Colonic mucosa (tissue), 4 donors: ENCODE results near the gene MED23. TPM values are rescaled to one million over a fixed set of nuclear protein-coding genes. Genes with fewer than 3 reads are reported as not detected.
"Not testable (repeated sequence)": the region's sequence is repeated elsewhere in the genome, so short reads cannot be mapped to it uniquely, and the experiment has no call there.

Experiments
- DNase-seq: peaks from one replicate; pipeline ENCODE4 v3.0.0-alpha.2; 2020
- H3K27ac ChIP-seq: fragments of 200-600 bp; one replicate; pipeline ENCODE4 v1.8.0; 2021
- H3K27me3 ChIP-seq: fragments of 200-600 bp; one replicate; pipeline ENCODE4 v1.8.0; 2021
- H3K36me3 ChIP-seq: fragments of 200-600 bp; one replicate; pipeline ENCODE4 v1.8.0; 2021
- H3K4me1 ChIP-seq: fragments of 200-600 bp; one replicate; pipeline ENCODE4 v1.8.0; 2021; ENCODE audit warnings: mild to moderate bottlenecking
- H3K4me3 ChIP-seq: fragments of 200-600 bp; one replicate; pipeline ENCODE4 v1.8.0; 2021
- H3K9ac ChIP-seq, 2 donors: one replicate each; pipeline ENCODE4 v1.7.0; 2013; ENCODE audit warnings: control low read depth in 2 of 2, low read depth in 2 of 2, low read length in 2 of 2
- H3K9me3 ChIP-seq: fragments of 200-600 bp; one replicate; pipeline ENCODE4 v1.8.0; 2021
- CTCF ChIP-seq: fragments of 200-600 bp; IDR thresholded peaks from one replicate; pipeline ENCODE4 v1.8.0; 2022; ENCODE audit warnings: antibody characterized with exemption, mild to moderate bottlenecking
- intact Hi-C: fragments of 100-400 bp; cut with DNase I; formaldehyde crosslinking; loops from one replicate; pipeline ENCODE4 v1.14.1; 2022
- total RNA-seq, 2 donors: library from RNA; stranded (reverse); fragmentation: NEBNext Ultra II Directional in 1 of 2; extraction: Animal tissue kit (Norgen Biotek cat#: 25700) in 1 of 2; gene quantifications; one replicate each; pipeline ENCODE4 v1.2.1, GENCODE V29; 2021
- donor health status: healthy.
- donor health status: DM: no; HTN: no; CAD: no.
- donor health status: DM: no; HTN: no; CAD: no.

MED23 gene
- total RNA-seq, 2 donors from 2014 or later, result 24.5 to 36.5 TPM

- Histone ChIP-seq H3K27ac (no peak overlapping the region), H3K9ac (no peak overlapping the region), H3K4me3 (no peak overlapping the region), H3K27me3 (no peaks in the 10 kb centered on the region), H3K36me3 (no peaks in the 10 kb centered on the region), H3K4me1 (no peaks in the 10 kb centered on the region), H3K9me3 (no peaks in the 10 kb centered on the region)
- no peak for DNase-seq
- TF ChIP-seq CTCF, result no peak
- intact Hi-C loops, result loop anchor here (5.0 to 10.0 kb wide), 2 partner anchors 335 to 648 kb away; no protein-coding TSS in a partner anchor
Observed at GRCh38 chr6:131532580-131533039, 95.4 kb downstream of the MED23 start.

- H3K4me3 ChIP-seq, result not testable (repeated sequence)
- intact Hi-C loops, result loop anchor here (5.0 to 10.0 kb wide), 2 partner anchors 334 to 647 kb away; no protein-coding TSS in a partner anchor
Observed at GRCh38 chr6:131531681-131532080, 96.4 kb downstream of the MED23 start.

GRCh38 chr6:131530936-131531335 is 97.1 kb downstream of the MED23 start:
- H3K4me1 ChIP-seq, H3K9me3 ChIP-seq, H3K9ac ChIP-seq, DNase-seq, H3K27me3 ChIP-seq, H3K4me3 ChIP-seq, H3K27ac ChIP-seq, H3K36me3 ChIP-seq: not testable (repeated sequence)
- intact Hi-C loops, result loop anchor here (5.0 to 10.0 kb wide), 2 partner anchors 334 to 646 kb away; no protein-coding TSS in a partner anchor

More at GRCh38 chr6:131531681-131532080, 96.4 kb downstream of the MED23 start:
- H3K27me3 ChIP-seq, DNase-seq, H3K9me3 ChIP-seq, H3K4me1 ChIP-seq, H3K27ac ChIP-seq, H3K36me3 ChIP-seq, H3K9ac ChIP-seq: not testable (repeated sequence)

GRCh38 chr6:131524695-131525336 is 103.2 kb downstream of the MED23 start:
- no peak overlapping the region for H3K9ac ChIP-seq
- no peaks in the 10 kb centered on the region for H3K27me3 ChIP-seq
- DNase-seq, result no peak
- intact Hi-C loops, result no loop called here
- no peak for TF ChIP-seq CTCF
- no peaks in the 10 kb centered on the region for H3K4me1 ChIP-seq
- no peaks in the 10 kb centered on the region for H3K36me3 ChIP-seq
- H3K27ac ChIP-seq, result no peak overlapping the region
- no peak overlapping the region for H3K4me3 ChIP-seq
- H3K9me3 ChIP-seq, result no peaks in the 10 kb centered on the region

- DNase-seq, result no peak
- H3K9me3 ChIP-seq, result no peaks in the 10 kb centered on the region
- no peak overlapping the region for H3K9ac ChIP-seq
- TF ChIP-seq CTCF, result no peak
- intact Hi-C loops, result no loop called here
- no peak overlapping the region for H3K4me3 ChIP-seq
- H3K4me1 ChIP-seq, result no peaks in the 10 kb centered on the region
- no peak overlapping the region for H3K27ac ChIP-seq
- no peaks in the 10 kb centered on the region for H3K27me3 ChIP-seq
- no peaks in the 10 kb centered on the region for H3K36me3 ChIP-seq
Observed at GRCh38 chr6:131523988-131524673, 103.9 kb downstream of the MED23 start.

Other genes starting within 250 kb of the MED23 start
- under 1 TPM; 0.21 to 0.74 TPM for gene ARG1, start 55.0 kb downstream of the MED23 start, total RNA-seq
- gene ENPP3, start 9.1 kb upstream of the MED23 start, total RNA-seq, result 10 to 100 TPM; 11.5 to 21.4 TPM
- not detected for gene OR2A4, start 73.2 kb upstream of the MED23 start, total RNA-seq
- not detected for gene CTAGE9, start 82.8 kb upstream of the MED23 start, total RNA-seq
- gene ENPP1, start 179.8 kb upstream of the MED23 start, total RNA-seq, result 10 to 100 TPM in 1 of 2 donors, 1 to 10 TPM in 1; 5.9 to 12.6 TPM